Dermis blood vessel endothelial cell (primary cell): ENCODE data around the gene GNG7. TPM values are rescaled to one million over a fixed set of nuclear protein-coding genes. Genes with fewer than 3 reads are reported as not detected.
"Not testable (repeated sequence)": the region's sequence is repeated elsewhere in the genome, so short reads cannot be mapped to it uniquely, and the experiment has no call there.

Experiments used
- DNase-seq: peaks from one replicate; pipeline ENCODE4 v3.0.0; 2010
- total RNA-seq: library from RNA; depleted of rRNA; stranded (reverse); fragments of >200 nt; gene quantifications from 2 replicates; pipeline ENCODE4 v1.2.3, GENCODE V29; 2014

Gene GNG7
- total RNA-seq, 1 donor from 2014 or later: 1.0 TPM

GRCh38 chr19:2574971-2575630, 127.4 kb downstream of the GNG7 start:
- DNase-seq: no peak

GRCh38 chr19:2574478-2574931, 128.0 kb downstream of the GNG7 start:
- DNase-seq: no peak

DNA sequence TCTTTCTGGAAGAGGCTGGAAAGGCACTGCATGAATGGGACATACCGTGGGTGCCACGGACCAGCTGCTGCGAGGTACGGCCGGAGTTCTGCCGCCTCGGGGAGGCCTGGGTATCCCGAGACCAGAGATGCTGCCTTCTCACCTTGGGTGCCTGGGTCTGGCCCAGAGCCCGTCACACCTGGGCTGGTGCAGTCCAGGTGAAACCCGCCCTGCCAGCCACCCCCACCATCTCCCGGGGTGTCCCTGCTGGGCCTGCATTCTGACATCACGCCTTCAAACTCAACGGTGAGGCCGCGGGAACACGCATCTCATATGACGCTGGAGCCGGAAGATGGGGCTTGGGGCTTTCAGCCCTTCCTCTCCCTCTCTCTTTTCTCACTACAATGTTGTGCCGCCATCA, 128.6 kb downstream of the GNG7 start:
- DNase-seq: no peak

DNA sequence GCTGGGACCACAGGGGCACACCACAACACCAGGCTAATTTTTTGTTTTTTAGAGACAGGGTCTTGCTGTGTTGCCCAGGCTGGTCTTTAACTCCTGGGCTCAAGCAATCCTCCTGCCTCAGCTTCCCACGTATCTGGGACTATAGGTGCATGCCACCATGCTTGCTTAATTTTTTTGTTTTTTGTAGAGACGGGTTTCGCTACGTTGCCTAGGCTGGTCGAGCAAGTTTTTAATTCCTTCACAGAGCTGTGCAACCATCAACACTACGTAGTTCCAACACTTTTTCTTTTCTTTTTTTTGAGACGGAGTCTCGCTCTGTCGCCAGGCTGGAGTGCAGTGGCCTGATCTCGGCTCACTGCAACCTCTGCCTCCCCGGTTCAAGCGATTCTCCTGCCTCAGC, 130.3 kb downstream of the GNG7 start:
- not testable (repeated sequence) for DNase-seq

DNA sequence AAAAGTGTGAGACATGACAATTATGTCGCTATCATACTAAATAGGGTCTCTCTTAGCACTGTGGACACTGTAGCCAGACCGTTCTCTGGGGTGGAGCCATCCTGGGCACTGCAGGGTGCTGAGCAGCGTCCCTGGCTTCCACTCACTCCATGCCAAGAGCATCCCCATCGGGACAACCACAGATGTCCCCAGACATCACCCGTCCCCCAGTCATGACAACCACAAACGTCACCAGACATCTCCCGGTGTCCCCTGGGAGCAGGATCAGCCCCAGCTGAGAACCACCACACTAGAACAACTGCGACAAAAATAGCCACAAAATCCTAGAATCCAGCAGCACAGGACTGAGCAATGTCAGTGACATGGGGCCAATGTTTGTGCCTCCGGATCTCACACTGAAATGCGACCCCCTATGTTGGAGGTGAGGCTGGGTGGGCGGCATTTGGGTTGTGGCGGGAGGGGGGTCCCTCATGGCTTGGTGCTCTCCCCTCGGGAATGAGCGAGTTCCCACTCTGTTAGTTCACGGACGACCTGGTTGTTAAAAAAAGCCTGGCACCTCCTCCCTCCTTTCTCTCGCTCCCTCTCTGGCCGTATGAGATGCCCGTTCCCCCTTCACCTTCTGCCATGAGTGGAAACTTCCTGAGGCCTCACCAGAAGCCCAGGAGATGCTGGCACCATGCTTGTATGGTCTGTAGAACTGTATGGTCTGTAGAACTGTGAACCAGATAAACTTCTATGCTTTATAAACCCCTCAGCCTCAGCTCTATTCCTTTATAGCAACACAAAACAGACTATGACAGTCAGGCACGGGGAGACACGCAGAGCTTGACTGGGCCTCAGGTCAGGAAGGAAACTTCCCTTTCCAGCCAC, 132.7 kb downstream of the GNG7 start:
- DNase-seq: no peak

DNA sequence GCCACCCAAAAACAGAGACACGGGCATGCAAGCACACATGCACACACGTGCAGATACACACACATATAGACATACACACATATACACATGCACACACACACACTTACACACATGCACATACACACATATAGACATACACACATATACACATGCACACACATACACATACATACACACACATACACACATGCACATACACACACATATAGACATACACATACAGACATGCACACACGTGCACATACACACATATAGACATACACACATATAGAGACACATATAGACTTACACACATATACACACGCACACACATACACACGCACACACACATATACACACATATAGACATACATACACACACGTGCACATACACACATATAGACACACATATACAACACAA, 134.5 kb downstream of the GNG7 start:
- no peak for DNase-seq

DNA sequence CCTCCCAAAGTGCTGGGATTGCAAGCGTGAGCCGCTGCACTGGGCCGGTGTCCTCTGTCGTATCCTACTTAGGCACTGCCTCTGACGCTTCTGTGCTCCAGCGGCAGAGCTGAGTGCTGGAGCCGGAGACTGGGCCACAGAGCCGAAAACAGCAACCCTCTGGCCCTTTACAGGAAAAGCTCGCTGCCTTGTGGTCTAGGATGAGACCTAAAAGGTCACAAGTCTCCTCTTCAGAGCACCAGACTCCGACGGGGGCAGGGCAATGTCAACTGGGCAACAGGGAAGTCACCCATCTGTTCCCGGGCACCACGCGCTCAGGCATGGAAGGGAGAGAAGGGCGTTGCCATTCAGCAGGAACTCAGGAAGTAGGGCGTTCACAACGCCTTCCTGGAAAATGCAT, 134.9 kb downstream of the GNG7 start:
- no peak for DNase-seq

GRCh38 chr19:2563546-2563945, 138.9 kb downstream of the GNG7 start:
- DNase-seq: not testable (repeated sequence)

- no peak for DNase-seq
Observed at GRCh38 chr19:2561895-2562294, 140.6 kb downstream of the GNG7 start.

GRCh38 chr19:2561221-2561620, 141.3 kb downstream of the GNG7 start:
- DNase-seq: no peak

DNA sequence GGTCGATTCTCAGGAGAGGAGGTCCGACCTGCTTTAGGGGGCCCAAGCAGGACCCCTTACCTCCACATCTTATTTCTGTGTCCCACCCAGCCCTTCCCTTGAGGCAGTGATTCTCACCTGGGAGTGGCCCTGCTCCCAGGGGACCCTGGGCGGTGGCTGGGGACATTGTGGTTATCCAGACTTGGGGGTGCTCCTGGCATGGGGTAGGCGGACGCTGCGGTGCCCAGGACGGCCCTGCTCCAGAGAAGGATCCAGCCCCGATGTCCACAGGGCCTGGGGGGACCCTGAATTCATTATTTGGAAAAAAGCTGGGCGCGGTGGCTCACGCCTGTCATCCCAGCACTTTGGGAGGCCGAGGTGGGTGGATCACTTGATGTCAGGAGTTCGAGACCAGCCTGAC, 142.1 kb downstream of the GNG7 start:
- DNase-seq: no peak

DNA sequence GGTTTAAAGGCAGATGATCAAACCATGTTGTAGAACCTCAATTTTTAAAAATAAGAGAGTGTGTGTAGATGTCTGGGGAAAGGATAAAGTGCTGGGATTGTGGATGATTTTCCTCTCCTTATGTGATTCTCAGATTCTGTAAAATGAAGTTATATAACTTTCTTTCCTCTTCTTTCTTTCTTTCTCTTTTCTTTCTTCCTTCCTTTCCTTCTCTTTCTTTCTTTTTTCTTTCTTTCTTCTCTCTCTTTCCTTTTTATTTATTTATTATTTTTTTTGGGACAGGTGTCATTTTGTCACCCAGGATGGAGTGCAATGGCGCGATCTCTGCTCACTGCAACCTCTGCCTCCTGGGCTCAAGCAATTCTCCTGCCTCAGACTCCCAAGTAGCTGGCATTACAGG, 144.0 kb downstream of the GNG7 start:
- DNase-seq: no peak

GRCh38 chr19:2558131-2558530, 144.4 kb downstream of the GNG7 start:
- DNase-seq: not testable (repeated sequence)

DNA sequence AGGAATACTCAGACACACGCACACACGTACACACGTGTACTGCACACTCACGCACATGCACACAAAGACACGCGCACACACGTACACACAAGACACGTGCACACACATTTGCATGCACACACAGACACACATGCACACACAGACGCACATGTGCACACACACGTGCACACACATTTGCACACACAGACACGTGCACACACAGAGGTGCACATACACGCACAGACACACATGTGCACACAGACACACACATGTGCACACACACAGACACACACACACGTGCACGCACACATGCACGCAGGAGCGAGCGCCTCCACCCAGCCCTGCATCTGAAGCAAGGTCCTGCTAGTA, 145.4 kb downstream of the GNG7 start:
- no peak for DNase-seq

- DNase-seq: no peak
Observed at GRCh38 chr19:2556221-2557092, 146.0 kb downstream of the GNG7 start.

DNA sequence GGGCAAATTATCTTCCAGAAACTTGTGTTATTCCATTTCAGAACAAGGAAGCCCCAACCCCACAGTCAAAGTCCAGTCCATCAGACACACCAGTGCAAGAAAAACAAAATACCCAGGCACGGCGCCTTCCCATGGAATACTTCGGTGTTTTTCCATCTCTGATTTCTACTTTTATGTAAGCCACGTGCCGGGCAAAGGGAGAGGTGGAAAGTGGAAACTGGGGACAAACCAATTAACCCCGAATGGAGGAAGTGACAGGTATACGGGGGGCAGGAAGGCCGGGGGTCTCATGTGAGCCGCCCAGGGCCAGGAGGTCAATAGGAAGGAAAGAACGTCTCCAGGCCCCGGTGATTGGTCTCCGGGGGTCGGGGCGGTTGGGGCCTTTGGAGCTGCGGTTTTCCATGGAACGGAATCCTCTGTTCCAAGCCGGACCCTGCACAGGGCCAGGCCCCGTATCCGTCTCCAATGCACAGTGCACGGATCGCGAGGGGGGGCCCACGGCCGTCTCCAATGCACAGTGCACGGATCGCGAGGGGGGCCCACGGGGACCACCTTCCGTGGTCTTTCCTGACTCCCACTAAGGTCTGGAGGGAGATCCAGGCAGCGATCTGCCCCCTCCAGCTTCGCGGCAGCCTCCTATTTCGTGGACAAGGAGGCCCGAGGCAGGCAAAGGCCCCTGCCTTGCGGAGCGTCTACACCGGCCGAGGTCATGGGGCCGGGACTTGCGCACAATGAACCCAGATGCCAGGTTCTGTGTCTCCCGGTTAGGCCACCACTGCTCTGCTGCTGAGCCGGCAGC, 146.9 kb downstream of the GNG7 start:
- DNase-seq: peak; percentile 64

DNA sequence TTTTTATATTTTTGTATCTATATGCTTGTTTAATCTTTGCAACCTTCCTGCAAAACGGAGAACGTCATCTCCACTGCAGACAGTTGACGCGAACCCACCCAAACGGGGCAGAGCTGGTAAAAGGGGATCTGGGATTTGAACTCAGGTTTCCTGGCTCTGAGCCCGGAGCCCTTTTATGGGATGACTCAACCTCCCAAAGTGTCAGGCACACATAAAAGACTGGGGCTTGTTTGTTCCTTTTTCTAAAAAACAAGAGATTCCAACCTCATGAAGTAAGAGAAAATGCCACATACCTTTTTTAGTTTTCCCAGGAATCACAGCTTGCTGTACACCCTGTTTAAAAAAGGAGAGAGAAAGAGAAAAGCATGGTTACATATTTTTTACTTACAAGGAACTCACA, 147.6 kb downstream of the GNG7 start:
- peak; percentile 78 for DNase-seq

- no peak for DNase-seq
Observed at GRCh38 chr19:2553510-2553909, 149.0 kb downstream of the GNG7 start.

DNA sequence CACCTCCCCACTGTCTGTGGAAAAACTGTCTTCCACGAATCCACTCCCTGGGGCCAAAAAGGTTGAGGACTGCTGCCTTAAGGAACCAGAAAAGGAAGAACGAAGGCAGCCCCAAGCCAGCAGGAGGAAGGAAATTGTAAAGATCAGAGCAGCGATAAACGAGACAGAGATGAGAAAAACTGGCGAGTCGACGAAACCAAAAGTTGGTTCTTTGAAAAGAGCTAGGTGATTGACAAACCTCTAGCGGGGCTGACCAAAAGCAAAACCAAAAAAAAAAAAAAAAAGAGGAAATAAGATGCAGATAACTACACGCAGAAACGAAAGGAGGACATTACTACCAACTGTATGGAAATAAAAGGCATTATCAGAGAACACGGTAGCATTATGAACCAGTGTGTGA, 149.6 kb downstream of the GNG7 start:
- DNase-seq: peak; percentile 55

DNA sequence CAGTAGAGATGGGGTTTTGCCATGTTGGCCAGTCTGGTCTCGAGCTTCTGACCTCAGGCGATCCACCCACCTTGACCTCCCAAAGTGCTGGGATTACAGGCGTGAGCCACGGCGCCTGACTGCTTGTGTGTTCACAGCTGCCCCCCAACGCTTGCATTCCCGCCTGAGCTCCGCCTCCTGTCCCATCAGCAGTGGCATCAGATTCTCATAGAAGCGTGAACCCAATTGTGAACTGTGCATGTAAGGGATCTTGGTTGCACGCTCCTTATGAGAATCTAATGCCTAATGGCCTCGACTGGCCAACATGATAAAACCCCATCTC, 150.7 kb downstream of the GNG7 start:
- no peak for DNase-seq

GRCh38 chr19:2551172-2551863, 151.2 kb downstream of the GNG7 start:
- no peak for DNase-seq
